Measurements from ENCODE around the gene ENTREP1. TPM values are rescaled to one million over a fixed set of nuclear protein-coding genes. Genes with fewer than 3 reads are reported as not detected.

ENTREP1 gene
- total and polyA plus RNA-seq, 2 experiments from 2014 or later = 5.7 to 10.0 TPM

GRCh38 chr9:69295872-69296552 is 29.0 kb upstream of the ENTREP1 start:
- no peaks in the 10 kb centered on the region for H3K4me1 ChIP-seq (ENCODE audit: insufficient read depth)
- H3K9me3 Mint-ChIP-seq = 0 out of 3 replicates have a peak, but pooled peaks cover under 1% of the 10 kb centered on the region

More at GRCh38 chr9:69295872-69296552, 29.0 kb upstream of the ENTREP1 start:
- Mint-ChIP-seq H3K4me3 (no peak overlapping the region), H3K36me3 (ENCODE audit: low read depth) (no peaks in the 10 kb centered on the region), H3K27ac (no peak overlapping the region), H3K27me3 (ENCODE audit: insufficient read depth, low read depth, poor library complexity) (peaks cover 4% of the 10 kb centered on the region), H3K4me1 (no peaks in the 10 kb centered on the region)
- Histone ChIP-seq H4K20me1 (replicated peaks; ENCODE audit: insufficient read depth) (no peaks in the 10 kb centered on the region), H3K9me2 (ENCODE audit: insufficient read depth) (no peaks in the 10 kb centered on the region), H3F3A (replicated peaks; ENCODE audit: low read depth) (no peaks in the 10 kb centered on the region), H3K36me3 (ENCODE audit: insufficient read depth) (no peaks in the 10 kb centered on the region; the same call in 1 of the 2 replicates), H3K79me2 (replicated peaks; ENCODE audit: insufficient read depth) (no peaks in the 10 kb centered on the region), H2AFZ (peak overlapping the region; percentile 83; the same call in 1 of the 2 replicates), H3K27me3 (ENCODE audit: insufficient read depth) (no peaks in the 10 kb centered on the region), H3K4me2 (no peak overlapping the region), H3K27ac (ENCODE audit: low read depth) (no peak overlapping the region), H3K4me3 (no peak overlapping the region)
- ATAC-seq = no peak
- TF ChIP-seq ZNF331 (CRISPR knock-in tag; IDR thresholded peaks at IDR 0.05; ENCODE audit: low read depth) = no peak
- no peak for TF ChIP-seq EZH2 (IDR thresholded peaks at IDR 0.05; ENCODE audit: low read depth, unreplicated experiment)
- TF ChIP-seq NANOG (IDR thresholded peaks at IDR 0.05; ENCODE audit: borderline replicate concordance) = no peak
- no peak for TF ChIP-seq ETS1 (IDR thresholded peaks at IDR 0.05)
- TF ChIP-seq, protein P1, sequence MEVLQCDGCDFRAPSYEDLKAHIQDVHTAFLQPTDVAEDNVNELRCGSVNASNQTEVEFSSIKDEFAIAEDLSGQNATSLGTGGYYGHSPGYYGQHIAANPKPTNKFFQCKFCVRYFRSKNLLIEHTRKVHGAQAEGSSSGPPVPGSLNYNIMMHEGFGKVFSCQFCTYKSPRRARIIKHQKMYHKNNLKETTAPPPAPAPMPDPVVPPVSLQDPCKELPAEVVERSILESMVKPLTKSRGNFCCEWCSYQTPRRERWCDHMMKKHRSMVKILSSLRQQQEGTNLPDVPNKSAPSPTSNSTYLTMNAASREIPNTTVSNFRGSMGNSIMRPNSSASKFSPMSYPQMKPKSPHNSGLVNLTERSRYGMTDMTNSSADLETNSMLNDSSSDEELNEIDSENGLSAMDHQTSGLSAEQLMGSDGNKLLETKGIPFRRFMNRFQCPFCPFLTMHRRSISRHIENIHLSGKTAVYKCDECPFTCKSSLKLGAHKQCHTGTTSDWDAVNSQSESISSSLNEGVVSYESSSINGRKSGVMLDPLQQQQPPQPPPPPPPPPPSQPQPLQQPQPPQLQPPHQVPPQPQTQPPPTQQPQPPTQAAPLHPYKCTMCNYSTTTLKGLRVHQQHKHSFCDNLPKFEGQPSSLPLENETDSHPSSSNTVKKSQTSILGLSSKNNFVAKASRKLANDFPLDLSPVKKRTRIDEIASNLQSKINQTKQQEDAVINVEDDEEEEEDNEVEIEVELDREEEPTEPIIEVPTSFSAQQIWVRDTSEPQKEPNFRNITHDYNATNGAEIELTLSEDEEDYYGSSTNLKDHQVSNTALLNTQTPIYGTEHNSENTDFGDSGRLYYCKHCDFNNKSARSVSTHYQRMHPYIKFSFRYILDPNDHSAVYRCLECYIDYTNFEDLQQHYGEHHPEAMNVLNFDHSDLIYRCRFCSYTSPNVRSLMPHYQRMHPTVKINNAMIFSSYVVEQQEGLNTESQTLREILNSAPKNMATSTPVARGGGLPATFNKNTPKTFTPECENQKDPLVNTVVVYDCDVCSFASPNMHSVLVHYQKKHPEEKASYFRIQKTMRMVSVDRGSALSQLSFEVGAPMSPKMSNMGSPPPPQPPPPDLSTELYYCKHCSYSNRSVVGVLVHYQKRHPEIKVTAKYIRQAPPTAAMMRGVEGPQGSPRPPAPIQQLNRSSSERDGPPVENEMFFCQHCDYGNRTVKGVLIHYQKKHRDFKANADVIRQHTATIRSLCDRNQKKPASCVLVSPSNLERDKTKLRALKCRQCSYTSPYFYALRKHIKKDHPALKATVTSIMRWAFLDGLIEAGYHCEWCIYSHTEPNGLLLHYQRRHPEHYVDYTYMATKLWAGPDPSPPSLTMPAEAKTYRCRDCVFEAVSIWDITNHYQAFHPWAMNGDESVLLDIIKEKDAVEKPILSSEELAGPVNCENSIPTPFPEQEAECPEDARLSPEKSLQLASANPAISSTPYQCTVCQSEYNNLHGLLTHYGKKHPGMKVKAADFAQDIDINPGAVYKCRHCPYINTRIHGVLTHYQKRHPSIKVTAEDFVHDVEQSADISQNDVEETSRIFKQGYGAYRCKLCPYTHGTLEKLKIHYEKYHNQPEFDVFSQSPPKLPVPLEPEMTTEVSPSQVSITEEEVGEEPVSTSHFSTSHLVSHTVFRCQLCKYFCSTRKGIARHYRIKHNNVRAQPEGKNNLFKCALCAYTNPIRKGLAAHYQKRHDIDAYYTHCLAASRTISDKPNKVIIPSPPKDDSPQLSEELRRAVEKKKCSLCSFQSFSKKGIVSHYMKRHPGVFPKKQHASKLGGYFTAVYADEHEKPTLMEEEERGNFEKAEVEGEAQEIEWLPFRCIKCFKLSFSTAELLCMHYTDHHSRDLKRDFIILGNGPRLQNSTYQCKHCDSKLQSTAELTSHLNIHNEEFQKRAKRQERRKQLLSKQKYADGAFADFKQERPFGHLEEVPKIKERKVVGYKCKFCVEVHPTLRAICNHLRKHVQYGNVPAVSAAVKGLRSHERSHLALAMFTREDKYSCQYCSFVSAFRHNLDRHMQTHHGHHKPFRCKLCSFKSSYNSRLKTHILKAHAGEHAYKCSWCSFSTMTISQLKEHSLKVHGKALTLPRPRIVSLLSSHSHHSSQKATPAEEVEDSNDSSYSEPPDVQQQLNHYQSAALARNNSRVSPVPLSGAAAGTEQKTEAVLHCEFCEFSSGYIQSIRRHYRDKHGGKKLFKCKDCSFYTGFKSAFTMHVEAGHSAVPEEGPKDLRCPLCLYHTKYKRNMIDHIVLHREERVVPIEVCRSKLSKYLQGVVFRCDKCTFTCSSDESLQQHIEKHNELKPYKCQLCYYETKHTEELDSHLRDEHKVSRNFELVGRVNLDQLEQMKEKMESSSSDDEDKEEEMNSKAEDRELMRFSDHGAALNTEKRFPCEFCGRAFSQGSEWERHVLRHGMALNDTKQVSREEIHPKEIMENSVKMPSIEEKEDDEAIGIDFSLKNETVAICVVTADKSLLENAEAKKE (CRISPR knock-in tag; IDR thresholded peaks at IDR 0.05) = no peak
- TF ChIP-seq, protein P2, sequence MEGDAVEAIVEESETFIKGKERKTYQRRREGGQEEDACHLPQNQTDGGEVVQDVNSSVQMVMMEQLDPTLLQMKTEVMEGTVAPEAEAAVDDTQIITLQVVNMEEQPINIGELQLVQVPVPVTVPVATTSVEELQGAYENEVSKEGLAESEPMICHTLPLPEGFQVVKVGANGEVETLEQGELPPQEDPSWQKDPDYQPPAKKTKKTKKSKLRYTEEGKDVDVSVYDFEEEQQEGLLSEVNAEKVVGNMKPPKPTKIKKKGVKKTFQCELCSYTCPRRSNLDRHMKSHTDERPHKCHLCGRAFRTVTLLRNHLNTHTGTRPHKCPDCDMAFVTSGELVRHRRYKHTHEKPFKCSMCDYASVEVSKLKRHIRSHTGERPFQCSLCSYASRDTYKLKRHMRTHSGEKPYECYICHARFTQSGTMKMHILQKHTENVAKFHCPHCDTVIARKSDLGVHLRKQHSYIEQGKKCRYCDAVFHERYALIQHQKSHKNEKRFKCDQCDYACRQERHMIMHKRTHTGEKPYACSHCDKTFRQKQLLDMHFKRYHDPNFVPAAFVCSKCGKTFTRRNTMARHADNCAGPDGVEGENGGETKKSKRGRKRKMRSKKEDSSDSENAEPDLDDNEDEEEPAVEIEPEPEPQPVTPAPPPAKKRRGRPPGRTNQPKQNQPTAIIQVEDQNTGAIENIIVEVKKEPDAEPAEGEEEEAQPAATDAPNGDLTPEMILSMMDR (conservative IDR thresholded peaks at IDR 0.05; ENCODE audit: low read depth in 2 of 2) = no peak
- no peak for DNase-seq (ENCODE audit: low spot score)

Data from GM23338 (cell line).